Tibial nerve (tissue), 4 donors: Measurements from ENCODE around the gene LRRC15.

Experiments used
- CTCF ChIP-seq, 5 experiments: fragments of 200-600 bp in 3 of 5; fragments of 450-650 bp in 2 of 5; sonication (generic) in 3 of 5; IDR thresholded peaks; one replicate each; pipeline ENCODE4 v1.5.1; 2016 to 2019; ENCODE audit warnings: antibody characterized with exemption in 5 of 5, mild to moderate bottlenecking in 3 of 5, moderate library complexity in 2 of 5
- EP300 ChIP-seq, 2 donors: sonication (generic); formaldehyde crosslinking; IDR thresholded peaks; one replicate each; pipeline ENCODE4 v1.6.1; 2017; ENCODE audit warnings: antibody characterized with exemption in 2 of 2, mild to moderate bottlenecking in 1 of 2
- POLR2A ChIP-seq, 2 donors: fragments of 450-650 bp; IDR thresholded peaks; one replicate each; pipeline ENCODE4 v1.6.1; 2017; ENCODE audit warnings: antibody characterized with exemption in 2 of 2, mild to moderate bottlenecking in 2 of 2, moderate library complexity in 2 of 2

GRCh38 chr3:194365526-194365925 is 4.0 kb downstream of the LRRC15 start:
- no peak for TF ChIP-seq CTCF (IDR thresholded peaks at IDR 0.05)
- TF ChIP-seq POLR2A (IDR thresholded peaks at IDR 0.05) = no peak
- TF ChIP-seq EP300 (IDR thresholded peaks at IDR 0.05) = no peak
